DMS79 (cell line): ENCODE data around the gene SIRPD.
"Not testable (repeated sequence)": the region's sequence is repeated elsewhere in the genome, so short reads cannot be mapped to it uniquely, and the experiment has no call there.

ENCODE experiments used
- DNase-seq: peaks from one replicate; lab custom pipeline; 2025; lab: John Stamatoyannopoulos, UW

The SIRPD gene

DNA sequence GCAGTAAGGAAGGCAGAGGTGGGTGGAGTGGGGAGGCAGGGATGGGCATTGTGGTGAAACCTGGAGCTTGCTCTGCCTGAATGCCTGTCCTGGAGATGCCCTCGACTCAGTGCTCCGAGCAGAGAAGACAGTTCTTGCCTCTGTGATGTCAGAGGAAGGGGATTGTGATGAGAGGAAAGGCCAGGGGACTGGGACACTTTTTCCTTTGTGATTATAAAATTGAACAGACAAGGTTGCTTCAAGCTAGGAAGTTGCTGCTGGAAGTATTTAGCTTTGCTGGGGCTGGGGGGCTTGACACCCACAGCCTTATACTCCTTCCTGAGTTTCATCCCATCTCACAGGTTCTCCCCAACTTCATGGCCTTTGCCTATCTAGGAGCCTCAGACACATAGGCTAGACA, at the start of gene SIRPD:
TSS of gene SIRPD (minus strand) at position 101 of the 400 bp plus-strand sequence. CDS start at position 49, 52 bp downstream.
- DNase-seq: no peak

GRCh38 chr20:1600736-1601135, 43.2 kb upstream of the SIRPD start:
- DNase-seq: no peak

GRCh38 chr20:1595333-1595732, 37.8 kb upstream of the SIRPD start:
- no peak for DNase-seq

- DNase-seq: no peak
These were observed 31.3 kb upstream of the SIRPD start for GRCh38 chr20:1588533-1589460.

DNA sequence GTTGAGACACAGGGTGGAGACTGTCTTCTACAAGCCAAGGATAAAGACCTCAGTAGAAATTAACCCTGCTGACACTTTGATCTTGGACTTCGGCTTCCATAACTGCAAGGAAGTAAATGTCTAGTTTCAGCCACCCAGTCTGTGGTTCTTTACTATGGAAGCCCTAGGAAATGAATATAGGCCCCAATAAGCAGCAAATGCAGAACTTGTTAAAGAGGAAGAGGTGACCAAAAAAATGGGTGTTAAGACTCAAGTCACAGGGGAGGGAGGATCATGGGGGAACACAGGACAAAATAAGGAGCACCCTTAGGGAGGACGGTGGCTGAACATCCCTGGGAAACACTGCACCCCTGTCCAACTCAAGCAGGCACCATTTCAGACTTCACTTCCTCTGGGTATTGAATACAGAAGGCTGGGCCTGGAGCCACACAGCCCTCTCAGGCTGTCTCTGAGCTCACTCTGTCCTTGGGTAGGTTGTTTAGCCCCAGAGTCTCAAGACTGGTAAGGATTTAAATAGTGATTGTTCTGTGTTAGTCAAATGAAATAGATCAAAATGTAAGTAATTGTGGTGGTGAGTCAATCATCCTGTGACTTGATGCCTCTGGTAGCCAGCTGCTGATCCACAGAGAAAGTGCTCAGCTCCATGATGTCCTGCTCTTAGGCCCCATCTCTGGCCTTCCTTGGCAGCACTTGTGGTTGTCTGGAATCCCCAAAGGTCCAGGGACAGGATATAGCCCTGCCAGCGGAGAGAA, 30.5 kb upstream of the SIRPD start:
- no peak for DNase-seq

GRCh38 chr20:1579488-1579887, 22.0 kb upstream of the SIRPD start:
- DNase-seq: no peak

DNA sequence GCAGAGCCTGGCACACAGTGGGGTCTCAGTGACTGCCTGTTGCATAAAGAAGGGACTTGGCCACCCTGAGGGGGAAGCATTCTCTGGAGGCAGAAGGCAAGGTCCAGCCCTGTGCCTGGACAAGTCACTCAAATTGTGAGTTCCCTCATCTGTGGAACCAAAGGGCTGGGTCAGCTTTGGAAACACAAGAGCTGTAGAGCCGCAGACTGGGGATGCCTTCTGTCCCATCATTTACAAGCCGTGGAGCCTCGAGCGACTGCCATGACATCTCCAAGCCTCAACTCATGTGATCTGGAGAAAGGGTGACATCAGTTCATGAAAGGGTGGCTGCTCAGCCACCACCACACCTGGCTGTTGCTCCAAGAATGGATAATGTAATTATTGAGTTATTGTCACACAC, 20.4 kb upstream of the SIRPD start:
- DNase-seq: no peak

- not testable (repeated sequence) for DNase-seq
These were observed 19.8 kb upstream of the SIRPD start for GRCh38 chr20:1577313-1577712.

GRCh38 chr20:1576641-1577040, 19.1 kb upstream of the SIRPD start:
- no peak for DNase-seq

- not testable (repeated sequence) for DNase-seq
These were observed 18.5 kb upstream of the SIRPD start for GRCh38 chr20:1576003-1576402.

GRCh38 chr20:1571583-1571982, 14.1 kb upstream of the SIRPD start:
- not testable (repeated sequence) for DNase-seq

GRCh38 chr20:1569415-1569881, 11.9 kb upstream of the SIRPD start:
- DNase-seq: no peak

- DNase-seq: no peak
These were observed 10.6 kb upstream of the SIRPD start for GRCh38 chr20:1568163-1568490.

GRCh38 chr20:1567392-1568162, 10.1 kb upstream of the SIRPD start:
- DNase-seq: no peak

- no peak for DNase-seq
These were observed 9.2 kb upstream of the SIRPD start for GRCh38 chr20:1566701-1567100.

DNA sequence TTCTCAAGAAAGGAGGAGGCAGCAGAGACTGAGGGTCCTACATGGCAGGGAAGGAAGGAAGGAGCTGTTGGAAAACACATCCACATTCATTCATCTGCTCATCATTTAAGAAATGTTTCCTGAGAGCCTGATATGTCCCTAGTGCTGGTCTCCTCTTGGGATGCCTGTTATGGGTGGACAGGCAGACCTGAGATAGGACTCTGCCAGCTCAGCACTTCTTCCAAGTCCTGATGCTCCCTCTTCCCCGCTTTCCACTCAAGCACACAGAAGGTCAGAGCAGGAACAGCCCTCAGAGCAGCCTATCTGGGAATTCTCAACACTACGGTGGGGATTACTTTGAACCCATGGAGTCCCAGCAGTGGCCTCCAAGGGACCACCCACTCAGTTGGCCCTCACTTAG, 8.0 kb upstream of the SIRPD start:
- no peak for DNase-seq

DNA sequence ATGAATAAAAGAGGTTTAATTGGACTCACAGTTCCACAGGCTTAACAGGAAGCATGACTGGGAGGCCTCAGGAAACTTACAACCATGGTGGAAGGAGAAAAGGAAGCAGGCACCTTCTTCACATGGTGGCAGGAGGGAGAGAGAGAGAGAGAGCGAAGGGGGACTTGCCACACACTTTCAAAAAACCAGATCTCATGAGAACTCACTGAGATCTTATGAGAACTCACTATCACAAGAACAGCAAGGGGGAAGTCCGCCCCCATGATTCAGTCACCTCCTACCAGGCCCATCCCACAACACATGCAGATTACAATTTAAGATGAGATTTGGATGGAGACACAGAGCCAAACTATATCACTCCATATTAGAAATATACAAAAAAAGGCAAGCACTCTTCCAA, 6.1 kb upstream of the SIRPD start:
- DNase-seq: no peak

- DNase-seq: no peak
These were observed 5.1 kb upstream of the SIRPD start for GRCh38 chr20:1562622-1563021.

GRCh38 chr20:1561350-1561749, 3.8 kb upstream of the SIRPD start:
- no peak for DNase-seq

DNA sequence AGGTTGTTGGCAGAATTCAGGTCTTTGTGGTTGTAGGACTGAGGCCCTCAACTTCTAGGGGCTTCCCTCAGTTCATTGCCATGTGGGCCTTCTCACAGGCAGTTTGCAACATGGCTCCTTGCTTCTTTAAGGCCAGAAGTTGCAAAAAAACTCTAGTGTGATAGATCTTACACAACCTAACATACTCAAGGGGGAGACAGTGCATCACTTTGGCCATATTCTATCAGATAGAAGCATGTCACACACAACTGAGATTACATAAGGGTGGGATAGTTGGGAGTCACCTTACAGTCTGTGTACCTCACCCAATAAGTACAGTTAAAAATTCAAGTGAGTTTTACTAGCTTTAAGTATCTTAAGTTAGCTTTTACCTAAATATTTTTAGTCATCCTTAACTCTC, 1.6 kb downstream of the SIRPD start:
- DNase-seq: no peak

- no peak for DNase-seq
These were observed 17.6 kb downstream of the SIRPD start for GRCh38 chr20:1539816-1540419.

- DNase-seq: no peak
These were observed 18.9 kb downstream of the SIRPD start for GRCh38 chr20:1538655-1539054.
